ENCODE results near the gene NCMAP. TPM values are rescaled to one million over a fixed set of nuclear protein-coding genes. Genes with fewer than 3 reads are reported as not detected.

NCMAP gene
- total RNA-seq, 1 donor from 2014 or later: not detected

DNA sequence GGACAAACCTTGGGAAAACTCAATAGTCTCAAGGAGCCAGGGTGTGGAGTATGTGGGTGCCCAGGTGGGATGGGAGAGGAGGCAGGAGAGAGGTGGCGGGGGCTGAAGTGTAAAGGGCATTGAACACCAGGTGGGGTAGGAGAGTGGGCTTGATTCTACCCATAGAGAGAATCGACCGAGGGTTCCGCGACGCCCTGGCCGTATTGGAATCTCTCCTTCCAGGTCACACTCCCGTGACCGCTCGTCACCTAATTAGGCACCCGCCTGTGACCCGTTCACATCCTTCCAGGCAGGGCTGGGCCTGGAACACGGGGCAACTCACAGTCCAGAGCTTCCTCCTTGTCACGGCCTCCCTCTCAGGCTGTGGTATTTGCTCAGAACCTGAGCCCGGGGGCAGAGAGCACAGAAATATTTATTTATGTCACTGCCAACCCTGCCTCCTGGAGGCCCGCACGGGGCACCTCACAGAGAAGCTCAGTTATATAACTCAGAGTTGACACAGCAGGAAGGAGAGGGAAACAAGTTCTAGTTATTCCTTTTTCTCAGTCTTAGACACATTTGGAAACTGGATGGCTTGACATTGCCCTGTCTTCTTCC is 12.0 kb downstream of the NCMAP start:
- no peak for DNase-seq (ENCODE audit: extremely low read depth, low read depth, low spot score)

DNA sequence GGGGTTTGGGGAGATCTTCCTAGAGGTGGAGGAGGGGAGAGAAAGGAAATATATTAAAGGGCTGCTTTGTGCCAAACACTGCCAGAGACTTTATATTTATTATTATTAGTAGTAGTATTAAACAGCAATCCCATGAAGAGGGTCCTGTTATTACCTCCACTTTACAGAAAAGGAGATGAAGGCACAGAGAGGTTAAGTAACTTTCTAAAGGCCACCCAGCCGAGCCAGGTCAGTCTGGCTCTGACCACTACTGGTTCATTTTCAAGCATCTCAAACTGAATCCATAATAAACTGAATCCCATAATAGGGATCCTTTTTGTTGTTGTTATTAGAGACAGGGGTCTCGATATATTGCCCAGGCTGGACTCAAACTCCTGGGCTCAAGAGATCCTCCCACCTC is 12.6 kb downstream of the NCMAP start:
- no peak for DNase-seq (ENCODE audit: extremely low read depth, low read depth, low spot score)

DNA sequence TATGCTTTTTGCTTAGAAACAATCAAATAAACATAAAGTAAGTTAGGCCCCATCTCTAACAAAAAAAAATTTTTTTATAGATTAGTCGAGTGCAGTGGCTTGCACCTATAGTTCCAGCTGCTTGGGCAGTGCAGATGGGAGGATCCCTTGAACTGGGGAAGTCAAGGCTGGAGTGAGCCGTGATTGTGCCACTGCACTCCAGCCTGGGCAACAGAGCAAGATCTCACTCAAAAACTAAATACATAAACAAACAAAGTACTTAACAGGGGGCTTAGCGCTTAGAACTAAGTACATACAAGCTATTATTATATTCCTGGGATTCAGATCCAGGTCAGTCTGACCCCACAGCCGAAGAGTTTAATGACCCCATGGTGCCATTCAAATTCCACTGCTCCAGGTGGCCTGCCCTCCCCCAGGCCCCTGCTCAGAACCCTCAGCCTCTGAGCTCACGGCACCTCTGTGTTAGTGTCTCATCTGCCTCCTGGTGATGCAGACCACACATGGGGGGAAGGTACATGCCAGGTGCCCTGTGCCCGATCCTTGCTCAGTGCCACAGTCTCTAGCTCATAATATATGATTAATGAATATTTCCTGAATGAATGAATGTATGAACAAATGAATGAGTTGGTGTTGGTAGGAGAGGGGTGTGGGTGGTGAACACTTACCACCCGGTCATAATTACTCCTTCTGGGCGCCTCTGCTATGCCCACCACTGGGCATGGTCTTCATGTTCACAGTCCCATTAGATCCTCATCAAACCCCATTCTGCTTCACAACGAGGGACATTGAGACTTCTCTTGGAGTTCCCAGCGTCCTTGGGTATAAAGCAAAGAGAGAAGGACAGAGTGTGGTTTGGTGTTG is 14.6 kb downstream of the NCMAP start:
- no peak for DNase-seq (ENCODE audit: extremely low read depth, low read depth, low spot score)

DNA sequence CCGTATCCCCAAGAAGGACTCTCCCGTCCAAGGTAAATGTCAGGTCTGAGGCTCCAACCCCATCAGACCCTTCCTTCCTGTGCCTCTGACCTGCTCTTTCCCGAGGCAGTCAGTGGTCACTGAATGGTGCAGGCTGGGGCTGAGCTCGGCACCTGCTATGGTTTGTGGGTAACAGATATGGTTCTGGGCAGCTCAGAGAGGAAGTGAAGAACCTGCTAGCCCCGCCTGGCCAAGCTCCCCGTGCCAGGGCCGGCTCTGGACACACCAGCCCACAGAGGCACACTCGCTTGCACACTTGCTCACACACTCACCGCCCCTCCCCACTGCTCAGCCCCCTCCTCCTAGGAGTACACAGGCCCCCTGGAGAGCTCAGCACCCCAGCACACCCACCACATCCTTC is 16.4 kb downstream of the NCMAP start:
- no peak for DNase-seq (ENCODE audit: extremely low read depth, low read depth, low spot score)

DNA sequence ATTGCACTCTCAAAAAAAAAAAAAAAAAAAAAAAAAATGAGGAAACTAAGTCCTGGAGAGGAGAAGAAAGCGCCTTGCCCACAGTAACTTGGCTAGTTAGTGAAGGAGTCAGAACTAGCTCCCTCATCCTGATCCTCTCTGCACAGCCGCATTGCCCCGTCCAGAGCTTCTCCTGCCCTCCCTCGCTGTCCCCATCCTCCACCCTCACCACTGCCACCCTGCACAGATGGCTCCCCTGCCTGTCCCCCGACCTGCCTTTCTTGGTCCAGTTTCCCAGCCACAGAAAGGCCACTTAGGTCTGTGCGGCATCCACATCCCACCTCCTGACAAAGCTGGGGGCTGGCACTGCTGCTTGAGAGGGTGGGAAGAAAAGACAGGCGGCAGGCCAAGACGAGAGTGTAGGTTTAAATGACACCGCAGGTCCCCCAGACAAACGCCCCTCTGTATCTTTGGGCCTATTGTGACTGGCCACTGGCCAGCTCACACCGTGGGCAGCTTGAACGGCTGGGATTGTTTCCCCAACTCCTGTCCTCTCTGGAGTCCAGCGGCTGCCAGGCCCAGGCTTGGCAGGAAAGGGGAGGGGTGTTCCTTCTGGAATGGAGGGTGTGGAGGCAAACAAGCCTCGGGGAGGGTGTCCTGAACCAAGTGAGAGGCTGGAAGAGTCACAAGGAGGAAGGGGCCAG is 20.2 kb downstream of the NCMAP start:
- DNase-seq (ENCODE audit: extremely low read depth, low read depth, low spot score): no peak

DNA sequence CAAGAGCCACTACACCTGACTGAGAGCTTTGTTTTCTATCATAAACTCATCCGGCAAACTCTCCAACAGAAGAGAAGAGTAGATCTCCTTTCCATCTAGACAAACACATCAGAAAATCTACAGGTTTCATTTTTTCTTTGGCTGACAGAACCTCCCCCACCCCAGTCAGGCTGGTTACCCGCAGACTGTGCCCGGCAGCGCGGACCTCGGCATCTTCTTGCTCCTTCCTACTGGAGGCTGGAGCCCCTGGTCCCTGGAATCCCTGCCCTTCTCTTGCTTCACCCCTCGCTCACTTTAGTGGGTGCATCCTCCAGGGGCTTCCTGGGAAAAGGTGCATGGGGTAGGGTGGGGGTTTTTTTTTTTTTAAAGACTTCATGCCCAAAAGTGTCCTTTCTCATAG is 23.0 kb downstream of the NCMAP start:
- no peak for DNase-seq (ENCODE audit: extremely low read depth, low read depth, low spot score)

DNA sequence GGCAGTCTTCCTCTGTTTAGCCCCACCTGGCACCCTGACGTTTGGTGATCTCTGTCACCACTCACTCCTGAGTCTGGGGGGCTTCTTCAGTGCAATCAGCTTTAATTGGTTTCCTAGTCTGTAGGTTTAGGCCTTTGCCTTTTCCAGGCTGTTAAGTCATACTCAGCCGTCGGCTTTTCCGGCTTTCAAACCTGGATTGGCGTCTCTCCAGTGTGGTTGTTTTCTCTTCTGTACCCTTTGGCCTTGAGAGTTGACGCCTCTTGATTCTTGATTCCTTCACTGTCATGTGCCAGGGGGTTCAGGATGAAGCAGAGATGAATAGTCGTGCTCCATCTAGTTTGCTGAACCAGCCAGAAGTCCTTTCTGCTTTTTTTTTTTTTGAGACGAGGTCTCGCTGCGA is 24.9 kb downstream of the NCMAP start:
- DNase-seq (ENCODE audit: extremely low read depth, low read depth, low spot score): no peak

DNA sequence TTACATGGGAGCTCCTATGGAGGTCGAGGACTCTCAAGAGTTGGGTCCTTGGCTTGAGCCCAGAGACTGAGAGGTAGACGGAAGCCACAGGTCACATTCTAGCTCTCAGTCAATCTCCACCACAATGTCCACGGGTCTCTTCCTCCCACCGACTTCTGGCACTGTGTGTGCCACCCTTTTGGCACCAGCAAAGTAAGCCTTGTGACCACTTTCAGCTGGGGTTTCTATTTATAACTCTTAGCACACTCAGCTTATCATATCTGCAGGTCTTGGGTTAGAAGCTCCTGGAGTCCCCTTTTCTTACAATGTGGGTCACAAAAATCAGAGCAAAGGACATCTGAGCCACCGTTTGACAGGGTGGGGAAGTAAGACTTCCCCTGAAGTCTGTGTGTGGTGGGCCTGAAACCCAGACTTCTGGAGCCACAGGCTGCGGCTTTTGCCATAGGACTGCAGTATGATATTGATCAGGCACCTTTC is 28.3 kb downstream of the NCMAP start:
- DNase-seq (ENCODE audit: extremely low read depth, low read depth, low spot score): no peak

DNA sequence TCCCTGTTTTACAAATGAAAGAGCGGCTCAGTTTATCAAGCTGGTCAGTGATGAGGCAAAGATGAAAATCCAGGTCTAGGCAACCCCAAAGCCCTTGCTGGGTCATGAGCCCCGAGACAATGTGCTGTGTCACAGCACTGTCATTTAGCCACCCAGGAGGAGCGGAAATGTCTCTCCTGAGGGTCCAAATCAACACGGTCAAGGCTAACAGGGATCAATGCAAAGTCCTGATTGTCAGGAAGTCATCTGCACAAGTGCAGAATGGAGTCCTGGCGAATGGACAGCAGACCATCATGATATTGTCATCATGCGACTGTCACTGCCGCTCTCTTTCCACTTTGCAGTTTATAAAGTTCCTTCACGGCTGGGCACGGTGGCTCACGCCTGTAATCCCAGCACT is 30.2 kb downstream of the NCMAP start:
- DNase-seq (ENCODE audit: extremely low read depth, low read depth, low spot score): no peak

DNA sequence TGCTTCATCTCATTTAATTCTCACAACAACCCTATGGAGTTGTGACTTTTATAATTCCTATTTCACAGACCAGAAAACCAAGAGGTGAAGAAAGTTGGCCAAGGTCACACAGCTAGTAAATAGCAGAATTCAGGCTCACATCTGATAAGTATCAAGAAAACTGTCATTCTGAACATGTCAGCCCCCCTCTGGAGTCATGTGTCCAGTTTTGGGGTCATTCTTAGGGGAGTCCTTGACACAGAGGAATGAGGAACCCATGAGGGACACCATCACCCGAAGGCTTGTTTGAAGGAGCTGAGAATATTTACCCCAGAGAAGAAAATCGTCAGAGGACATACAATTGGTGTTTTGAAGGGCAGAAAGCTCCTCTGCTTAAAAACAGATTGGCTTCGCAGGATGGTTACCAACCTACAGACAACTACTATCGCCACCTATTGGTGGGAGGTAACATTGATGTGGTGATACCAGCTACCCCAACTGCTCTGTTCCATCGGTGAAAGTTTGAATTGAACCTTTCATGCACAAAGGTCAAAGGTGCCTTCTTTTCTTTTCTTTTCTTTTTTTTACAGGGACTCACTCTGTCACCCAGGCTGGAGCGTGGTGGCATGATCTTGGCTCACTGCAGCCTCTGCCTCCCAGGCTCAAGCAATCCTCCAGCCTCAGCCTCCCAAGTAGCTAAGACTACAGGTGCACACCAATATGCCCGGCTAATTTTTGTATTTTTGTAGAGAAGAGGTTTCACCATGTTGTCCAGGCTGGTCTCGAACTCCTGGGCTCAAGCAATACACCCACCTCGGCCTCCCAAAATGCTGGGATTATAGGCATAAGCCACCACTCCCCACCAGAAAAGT is 31.3 kb downstream of the NCMAP start:
- peak; percentile 3 for DNase-seq (ENCODE audit: extremely low read depth, low read depth, low spot score)

DNA sequence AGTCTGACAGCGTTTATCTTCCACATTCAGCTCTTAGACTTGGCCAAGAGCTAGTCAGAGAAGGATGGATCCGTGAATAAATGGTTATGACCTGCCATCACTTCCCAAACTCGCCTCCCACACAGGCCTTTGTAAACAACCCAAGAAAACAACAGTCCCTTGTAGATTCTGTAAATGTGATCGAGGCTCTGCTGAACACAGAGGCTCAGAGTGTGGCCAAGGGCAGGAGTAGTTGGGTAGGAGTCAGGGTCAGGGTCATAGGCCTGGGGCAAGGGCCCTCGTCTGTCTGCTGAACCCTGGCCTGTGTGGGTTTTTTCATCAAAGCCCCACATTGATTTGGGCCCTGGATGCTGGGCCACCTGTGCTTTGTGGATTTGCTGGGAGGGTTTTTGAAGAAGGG is 32.7 kb downstream of the NCMAP start:
- no peak for DNase-seq (ENCODE audit: extremely low read depth, low read depth, low spot score)

DNA sequence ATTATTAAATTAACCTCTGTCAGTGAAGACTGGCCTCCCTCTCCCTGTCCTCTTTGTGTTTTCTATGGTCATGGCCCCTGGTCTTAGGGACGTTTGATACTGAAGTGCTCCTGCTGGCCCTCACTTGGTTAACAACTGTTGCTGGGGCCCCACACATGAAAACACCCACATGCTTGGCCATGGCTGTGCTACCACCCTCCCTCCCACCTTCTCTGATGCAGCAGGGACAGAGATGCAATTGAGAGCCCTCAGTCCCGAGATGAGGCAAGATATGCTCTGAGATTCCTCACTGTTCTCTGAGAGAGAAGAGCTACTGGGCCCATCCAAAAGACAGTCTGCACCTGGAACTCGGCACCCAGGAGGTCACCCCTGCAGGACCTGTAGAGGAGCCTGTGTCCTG is 33.3 kb downstream of the NCMAP start:
- no peak for DNase-seq (ENCODE audit: extremely low read depth, low read depth, low spot score)

DNA sequence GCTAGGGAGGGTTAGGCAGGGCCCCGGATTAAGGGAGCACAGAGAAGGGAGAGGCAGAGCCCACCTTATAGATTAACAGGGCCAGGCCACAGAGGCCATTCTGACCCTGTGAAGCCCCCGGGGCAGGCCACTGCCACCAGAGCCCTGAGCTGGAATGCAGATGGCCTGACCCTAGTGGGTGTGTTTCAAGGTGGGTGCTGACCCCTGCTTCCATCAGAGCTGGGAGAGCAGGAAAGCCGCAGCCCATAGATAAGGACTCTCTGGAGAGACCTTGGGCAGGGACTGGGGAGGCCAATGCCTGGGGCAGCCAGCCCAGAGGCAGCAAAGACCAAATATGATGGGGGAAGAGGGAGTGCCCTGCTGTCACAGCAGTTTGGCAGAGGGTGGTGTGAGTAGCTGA is 35.9 kb downstream of the NCMAP start:
- no peak for DNase-seq (ENCODE audit: extremely low read depth, low read depth, low spot score)

DNA sequence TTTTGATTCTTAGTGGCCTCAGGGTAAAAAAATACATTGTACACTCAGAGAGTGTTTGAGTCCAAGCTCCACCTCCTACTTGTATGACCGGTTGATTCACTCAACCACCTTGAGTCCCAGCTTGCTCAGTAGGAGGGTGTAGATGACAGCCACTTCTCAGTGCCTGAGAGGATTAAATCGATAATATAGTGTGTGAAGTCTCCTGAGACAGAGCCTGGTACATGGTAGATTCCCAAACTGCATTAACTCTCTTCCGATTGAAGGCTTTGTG is 38.4 kb downstream of the NCMAP start:
- no peak for DNase-seq (ENCODE audit: extremely low read depth, low read depth, low spot score)

DNA sequence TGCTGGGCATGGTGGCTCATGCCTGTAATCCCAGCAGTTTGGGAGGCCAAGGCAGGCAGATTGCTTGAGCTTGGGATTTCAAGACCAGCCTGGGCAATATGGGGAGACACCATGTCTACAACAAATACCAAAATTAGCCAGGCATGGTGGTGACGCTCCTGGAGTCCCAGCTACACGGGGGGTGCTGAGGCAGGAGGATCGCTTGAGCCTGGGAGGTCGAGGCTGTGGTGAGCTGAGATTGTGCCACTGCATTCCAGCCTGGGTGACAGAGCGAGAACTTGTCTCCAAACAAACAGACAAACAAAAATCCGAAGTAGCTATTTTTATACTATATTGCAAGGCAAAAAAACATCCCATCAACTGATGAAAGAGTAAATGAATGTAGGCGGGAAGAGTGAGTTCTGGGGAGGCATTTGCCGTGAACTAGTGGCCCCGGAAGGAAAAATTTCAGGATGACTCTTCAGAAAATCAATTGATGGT is 40.6 kb downstream of the NCMAP start:
- DNase-seq (ENCODE audit: extremely low read depth, low read depth, low spot score): no peak

DNA sequence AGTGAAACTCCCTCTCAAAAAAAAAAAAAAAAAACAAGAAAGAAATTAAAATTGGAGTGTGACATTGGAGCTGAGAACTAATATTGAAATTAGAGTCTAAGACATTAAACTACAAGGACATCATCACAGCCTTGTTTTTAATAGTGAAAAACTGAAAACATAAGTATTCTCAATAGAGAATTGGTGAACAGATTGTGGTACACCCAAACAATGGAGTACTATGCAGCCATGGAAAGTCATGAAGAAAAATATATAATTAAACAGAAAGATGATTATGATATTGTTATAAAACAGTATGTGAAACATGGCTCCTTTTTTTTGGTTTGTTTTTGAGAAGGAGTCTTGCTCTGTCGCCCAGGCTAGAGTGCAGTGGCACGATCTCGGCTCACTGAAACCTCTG is 43.4 kb downstream of the NCMAP start:
- no peak for DNase-seq (ENCODE audit: extremely low read depth, low read depth, low spot score)

DNA sequence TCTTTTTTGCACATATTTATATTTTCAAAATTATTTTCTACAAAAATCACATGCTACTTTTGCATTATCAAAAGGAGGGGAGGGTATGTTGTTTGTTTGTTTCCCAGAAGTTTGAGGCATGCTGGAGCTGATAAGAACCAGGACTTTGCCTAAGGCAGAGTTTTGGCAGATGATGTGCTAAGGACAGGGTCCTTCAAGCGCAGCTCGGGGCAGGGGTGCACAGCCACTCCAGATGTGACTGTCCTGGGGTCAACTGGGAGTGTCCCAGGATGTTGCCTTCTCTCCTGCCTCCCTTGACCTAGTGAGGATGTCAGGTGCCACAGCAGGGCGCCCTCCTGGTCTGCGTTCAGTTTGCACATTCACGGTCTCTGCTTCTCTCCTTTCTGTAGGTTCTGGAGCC is 44.7 kb downstream of the NCMAP start:
- no peak for DNase-seq (ENCODE audit: extremely low read depth, low read depth, low spot score)

DNA sequence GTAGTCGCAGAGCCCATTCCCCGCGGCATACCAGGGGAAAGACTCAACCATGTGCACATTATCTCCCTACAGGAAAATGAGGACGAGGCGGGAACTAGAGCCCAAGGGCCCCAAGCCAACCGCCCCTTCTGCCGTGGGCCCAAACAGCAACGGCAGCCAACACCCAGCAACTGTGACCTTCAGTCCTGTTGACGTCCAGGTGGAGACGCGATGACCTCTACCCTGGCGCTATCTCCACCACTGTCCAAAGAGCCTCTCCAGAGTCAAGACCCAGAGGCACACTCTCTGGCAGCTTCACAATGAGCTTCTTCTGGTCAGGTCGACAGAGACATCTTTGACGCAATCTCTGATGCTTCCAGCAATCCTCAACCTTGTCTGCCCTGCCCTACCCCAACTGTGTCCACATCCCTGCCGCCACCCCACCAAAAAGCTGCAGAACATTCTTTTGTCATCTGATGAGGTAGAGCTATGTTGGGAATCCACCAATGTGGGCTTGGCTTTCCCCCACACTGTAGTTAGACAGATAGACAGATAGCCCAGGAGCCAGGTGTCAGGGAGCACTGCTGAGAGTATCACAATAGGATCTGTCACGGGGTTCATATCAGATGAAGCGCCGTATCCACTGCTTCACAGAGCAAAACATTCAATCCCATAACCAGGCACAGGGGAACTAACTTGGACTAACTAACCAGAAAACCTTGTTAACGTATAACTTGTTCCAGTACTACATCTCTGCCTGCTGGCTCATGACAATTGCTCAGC is 49.8 kb downstream of the NCMAP start:
- DNase-seq (ENCODE audit: extremely low read depth, low read depth, low spot score): no peak

DNA sequence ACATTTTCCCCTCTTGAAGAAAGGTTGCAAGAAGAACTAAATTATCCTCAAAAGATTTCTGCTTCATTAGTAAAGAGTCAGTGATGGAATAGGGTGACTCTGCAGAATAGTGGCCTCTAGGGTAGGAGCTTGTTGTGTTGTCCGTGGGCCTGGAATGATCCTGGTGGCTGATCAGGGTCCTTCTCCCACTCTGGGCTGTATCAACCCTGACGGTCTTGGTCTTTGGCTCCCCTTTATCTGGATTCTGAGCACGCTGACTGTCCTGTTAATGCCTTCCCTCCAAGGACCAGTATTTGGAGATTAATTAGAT is 50.4 kb downstream of the NCMAP start:
- no peak for DNase-seq (ENCODE audit: extremely low read depth, low read depth, low spot score)

DNA sequence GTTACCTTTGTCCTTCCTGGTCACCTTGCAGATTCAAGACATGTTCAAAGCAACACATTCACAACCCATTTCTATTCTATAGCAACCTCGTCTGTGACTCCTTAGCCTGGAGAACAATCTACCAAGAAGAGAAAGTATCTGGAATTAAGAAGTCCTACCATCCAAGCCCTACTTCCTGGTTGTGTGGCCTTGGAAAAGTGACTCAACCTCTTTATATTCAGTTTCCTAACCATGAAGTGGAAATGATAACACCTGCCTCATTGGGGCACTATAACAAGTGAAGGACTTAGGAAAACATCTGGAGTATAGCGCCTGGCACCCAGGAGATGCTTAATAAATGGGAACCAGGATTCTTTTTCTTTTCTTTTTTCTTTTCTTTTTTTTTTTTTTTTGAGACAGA is 50.7 kb downstream of the NCMAP start:
- DNase-seq (ENCODE audit: extremely low read depth, low read depth, low spot score): no peak

All from glomerular endothelial cell (primary cell).